ENCODE data around the gene WNT1. TPM values are rescaled to one million over a fixed set of nuclear protein-coding genes. Genes with fewer than 3 reads are reported as not detected.
A peak's percentile ranks its signal among the peaks of the same experiment; 100 is the strongest.

Gene WNT1
- total RNA-seq, 1 donor from 2014 or later: not detected

DNA sequence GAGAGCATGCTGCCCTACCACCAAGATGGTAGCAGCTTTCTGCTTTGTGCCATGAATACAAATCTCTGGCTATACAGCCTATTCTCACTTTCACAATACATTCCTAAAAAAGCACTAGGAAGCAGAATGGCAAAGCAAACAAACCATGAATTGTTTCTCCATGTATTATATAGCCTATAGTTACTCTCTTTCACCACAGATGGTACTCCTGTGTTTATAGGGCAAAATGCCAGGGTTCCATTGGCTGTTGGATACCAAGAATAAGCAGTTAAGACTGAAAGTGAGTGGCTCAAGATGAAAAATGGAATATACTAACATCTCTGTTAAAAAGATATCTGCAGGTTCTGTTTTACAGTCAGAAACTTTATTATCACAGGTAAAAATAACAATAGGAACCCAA, 31.9 kb upstream of the WNT1 start:
- H3K9me3 Mint-ChIP-seq: no peaks in the 10 kb centered on the region
- no peak overlapping the region for H3K4me3 Mint-ChIP-seq
- peaks cover 7% of the 10 kb centered on the region for H3K36me3 Mint-ChIP-seq
- H3K27ac Mint-ChIP-seq: no peak overlapping the region
- H3K4me1 Mint-ChIP-seq: no peaks in the 10 kb centered on the region
- H3K27me3 Mint-ChIP-seq (ENCODE audit: low read depth): no peaks in the 10 kb centered on the region
- DNase-seq (ENCODE audit: low spot score in 2 of 2, unreplicated experiment in 2 of 2): no peak
- TF ChIP-seq, protein P1, sequence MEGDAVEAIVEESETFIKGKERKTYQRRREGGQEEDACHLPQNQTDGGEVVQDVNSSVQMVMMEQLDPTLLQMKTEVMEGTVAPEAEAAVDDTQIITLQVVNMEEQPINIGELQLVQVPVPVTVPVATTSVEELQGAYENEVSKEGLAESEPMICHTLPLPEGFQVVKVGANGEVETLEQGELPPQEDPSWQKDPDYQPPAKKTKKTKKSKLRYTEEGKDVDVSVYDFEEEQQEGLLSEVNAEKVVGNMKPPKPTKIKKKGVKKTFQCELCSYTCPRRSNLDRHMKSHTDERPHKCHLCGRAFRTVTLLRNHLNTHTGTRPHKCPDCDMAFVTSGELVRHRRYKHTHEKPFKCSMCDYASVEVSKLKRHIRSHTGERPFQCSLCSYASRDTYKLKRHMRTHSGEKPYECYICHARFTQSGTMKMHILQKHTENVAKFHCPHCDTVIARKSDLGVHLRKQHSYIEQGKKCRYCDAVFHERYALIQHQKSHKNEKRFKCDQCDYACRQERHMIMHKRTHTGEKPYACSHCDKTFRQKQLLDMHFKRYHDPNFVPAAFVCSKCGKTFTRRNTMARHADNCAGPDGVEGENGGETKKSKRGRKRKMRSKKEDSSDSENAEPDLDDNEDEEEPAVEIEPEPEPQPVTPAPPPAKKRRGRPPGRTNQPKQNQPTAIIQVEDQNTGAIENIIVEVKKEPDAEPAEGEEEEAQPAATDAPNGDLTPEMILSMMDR (IDR thresholded peaks at IDR 0.05; ENCODE audit: unreplicated experiment): no peak

DNA sequence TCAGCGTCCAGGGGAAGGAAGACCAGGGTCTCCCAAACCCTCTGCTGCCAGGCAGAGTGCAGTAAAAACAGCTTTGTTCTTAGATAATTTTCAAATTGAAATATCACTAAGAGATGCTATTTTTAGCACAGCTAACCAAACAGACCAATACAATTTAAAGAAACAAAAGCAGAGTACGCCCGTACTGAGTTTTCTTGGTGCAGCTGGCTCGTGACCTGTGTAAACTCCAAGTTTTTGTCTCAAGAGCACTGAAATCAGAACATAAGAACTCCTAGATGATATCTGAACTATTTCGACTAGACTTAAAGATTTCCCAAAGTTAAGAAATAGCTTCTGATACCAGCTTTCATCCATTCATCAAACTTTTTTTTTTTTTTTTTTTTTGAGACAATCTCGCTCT, 31.2 kb upstream of the WNT1 start:
- Mint-ChIP-seq H3K4me3 (no peak overlapping the region), H3K4me1 (no peaks in the 10 kb centered on the region), H3K36me3 (peaks cover 7% of the 10 kb centered on the region), H3K27ac (peak overlapping the region; percentile 2), H3K27me3 (ENCODE audit: low read depth) (no peaks in the 10 kb centered on the region), H3K9me3 (no peaks in the 10 kb centered on the region)
- DNase-seq (ENCODE audit: low spot score in 2 of 2, unreplicated experiment in 2 of 2): no peak
- TF ChIP-seq, protein P1 (IDR thresholded peaks at IDR 0.05; ENCODE audit: unreplicated experiment): no peak

DNA sequence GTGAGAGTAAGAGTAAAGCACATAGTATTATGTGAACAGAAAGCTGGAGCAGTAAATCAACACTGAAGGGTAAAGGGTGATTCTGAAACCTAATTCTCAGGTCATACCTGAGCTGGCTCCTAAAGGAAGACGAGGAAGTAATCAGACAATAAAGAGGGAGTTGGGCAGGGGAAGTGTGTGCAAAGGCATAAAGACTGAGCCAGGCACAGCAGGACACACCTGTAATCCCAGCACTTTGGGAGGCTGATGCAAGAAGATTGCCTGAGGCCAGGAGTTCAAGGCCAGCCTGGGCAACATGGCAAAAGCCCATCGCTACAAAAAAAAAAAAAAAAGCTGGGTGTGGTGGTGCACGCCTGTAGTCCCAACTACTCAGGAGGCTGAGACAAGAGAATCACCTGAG, 30.4 kb upstream of the WNT1 start:
- H3K4me1 Mint-ChIP-seq: no peaks in the 10 kb centered on the region
- no peak overlapping the region for H3K27ac Mint-ChIP-seq
- H3K4me3 Mint-ChIP-seq: no peak overlapping the region
- DNase-seq (ENCODE audit: low spot score in 2 of 2, unreplicated experiment in 2 of 2): no peak
- no peaks in the 10 kb centered on the region for H3K27me3 Mint-ChIP-seq (ENCODE audit: low read depth)
- H3K36me3 Mint-ChIP-seq: peaks cover 7% of the 10 kb centered on the region
- H3K9me3 Mint-ChIP-seq: no peaks in the 10 kb centered on the region
- TF ChIP-seq, protein P1 (IDR thresholded peaks at IDR 0.05; ENCODE audit: unreplicated experiment): no peak

DNA sequence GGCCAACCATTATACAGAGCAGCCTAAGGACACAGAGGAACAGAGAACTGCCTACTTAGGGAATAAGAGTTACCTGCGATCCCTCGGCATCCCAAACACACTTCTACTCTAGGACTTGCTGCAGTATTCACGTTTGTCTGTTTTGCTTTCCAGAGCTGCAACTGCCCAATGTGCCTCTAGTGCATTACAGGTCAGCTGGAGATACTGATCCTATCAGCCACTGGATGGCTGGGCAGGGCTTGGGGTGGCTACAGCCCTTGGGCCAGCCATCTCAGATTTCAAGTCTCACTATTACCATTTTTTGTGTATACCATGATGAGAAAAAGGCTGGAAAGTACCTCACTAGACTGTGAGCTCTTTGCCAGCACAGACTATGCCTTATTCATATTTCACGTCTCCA, 25.4 kb upstream of the WNT1 start:
- no peaks in the 10 kb centered on the region for H3K9me3 Mint-ChIP-seq
- H3K36me3 Mint-ChIP-seq: peaks cover 5% of the 10 kb centered on the region
- TF ChIP-seq, protein P1 (IDR thresholded peaks at IDR 0.05; ENCODE audit: unreplicated experiment): no peak
- no peaks in the 10 kb centered on the region for H3K27me3 Mint-ChIP-seq (ENCODE audit: low read depth)
- no peak overlapping the region for H3K4me3 Mint-ChIP-seq
- H3K27ac Mint-ChIP-seq: no peak overlapping the region
- peaks cover 12% of the 10 kb centered on the region for H3K4me1 Mint-ChIP-seq
- no peak for DNase-seq (ENCODE audit: low spot score in 2 of 2, unreplicated experiment in 2 of 2)

DNA sequence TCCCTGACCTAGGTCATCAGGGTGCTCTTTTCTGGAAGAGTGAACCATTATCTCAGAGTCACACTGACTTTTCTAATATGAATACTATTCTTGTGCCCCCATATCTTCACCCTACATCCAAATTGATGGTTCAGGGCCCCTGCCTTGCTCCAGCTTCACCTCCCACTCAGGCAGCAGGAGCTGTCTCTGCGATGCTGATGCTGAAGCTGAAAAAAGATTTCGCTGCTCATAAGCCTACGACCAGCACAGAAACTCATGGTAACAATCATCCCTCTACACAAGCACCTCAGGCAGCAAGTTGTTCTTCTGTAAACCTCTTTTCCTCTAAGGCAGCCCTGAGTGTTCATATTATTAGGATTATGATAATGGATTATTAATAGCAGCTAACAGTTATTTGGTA, 24.1 kb upstream of the WNT1 start:
- no peak overlapping the region for H3K27ac Mint-ChIP-seq
- TF ChIP-seq, protein P1 (IDR thresholded peaks at IDR 0.05; ENCODE audit: unreplicated experiment): no peak
- H3K9me3 Mint-ChIP-seq: no peaks in the 10 kb centered on the region
- DNase-seq (ENCODE audit: low spot score in 2 of 2, unreplicated experiment in 2 of 2): no peak
- peaks cover 5% of the 10 kb centered on the region for H3K36me3 Mint-ChIP-seq
- H3K4me1 Mint-ChIP-seq: peaks cover 17% of the 10 kb centered on the region
- H3K27me3 Mint-ChIP-seq (ENCODE audit: low read depth): no peaks in the 10 kb centered on the region
- no peak overlapping the region for H3K4me3 Mint-ChIP-seq

All from mesothelial cell of epicardium (in vitro differentiated cells).